Mammary epithelial cell (primary cell): Measurements from ENCODE around the gene HSD17B12.

ENCODE experiments used
- CTCF ChIP-seq, 2 donors: IDR thresholded peaks in 1 of 2; conservative IDR thresholded peaks in 1 of 2; 2 replicates each; pipeline ENCODE4 v1.5.1; 2011 to 2012; ENCODE audit warnings: inconsistent platforms in 2 of 2, low read length in 2 of 2, mild to moderate bottlenecking in 2 of 2, control low read depth in 1 of 2, low read depth in 1 of 2; ENCODE audit not compliant: insufficient read depth in 1 of 2; ENCODE audit errors: extremely low read depth in 1 of 2
- EZH2 ChIP-seq: IDR thresholded peaks from 2 replicates; pipeline ENCODE4 v1.6.1; 2012; ENCODE audit warnings: low read length, inconsistent platforms, borderline replicate concordance

GRCh38 chr11:43832536-43832935 lies 152.0 kb downstream of the HSD17B12 start:
- no peak for TF ChIP-seq CTCF (conservative IDR thresholded peaks at IDR 0.05 in 1 of 2, IDR thresholded peaks at IDR 0.05 in 1 of 2; ENCODE audit: extremely low read depth in 1 of 2, insufficient read depth in 1 of 2, low read depth in 1 of 2, low read length in 2 of 2)
- no peak for TF ChIP-seq EZH2
